NCI-H774 (cell line): ENCODE measurements around the gene PRKCB.
"Not testable (repeated sequence)": the region's sequence is repeated elsewhere in the genome, so short reads cannot be mapped to it uniquely, and the experiment has no call there.

Experiments used
- DNase-seq: peaks from one replicate; lab custom pipeline; 2025; lab: John Stamatoyannopoulos, UW

The PRKCB gene

DNA sequence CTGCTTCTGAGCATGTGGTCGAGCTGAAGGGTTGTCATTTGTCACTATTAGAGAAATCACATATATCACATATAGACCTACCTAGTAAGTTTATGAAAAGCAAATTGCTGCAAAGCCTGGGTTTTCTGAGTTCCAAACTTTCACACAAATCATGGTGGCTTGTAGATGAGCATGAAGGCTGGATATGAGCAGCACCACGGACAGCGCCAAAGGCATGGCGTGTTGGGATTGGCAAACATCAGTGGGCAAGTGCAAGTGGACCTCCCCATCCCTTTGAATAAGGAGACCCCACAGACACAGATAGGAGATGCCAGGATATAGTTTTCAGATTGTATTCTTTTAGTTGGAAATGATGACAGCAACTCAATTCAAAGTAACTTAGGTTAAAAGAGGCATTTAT, 342.7 kb downstream of the PRKCB start:
- no peak for DNase-seq

DNA sequence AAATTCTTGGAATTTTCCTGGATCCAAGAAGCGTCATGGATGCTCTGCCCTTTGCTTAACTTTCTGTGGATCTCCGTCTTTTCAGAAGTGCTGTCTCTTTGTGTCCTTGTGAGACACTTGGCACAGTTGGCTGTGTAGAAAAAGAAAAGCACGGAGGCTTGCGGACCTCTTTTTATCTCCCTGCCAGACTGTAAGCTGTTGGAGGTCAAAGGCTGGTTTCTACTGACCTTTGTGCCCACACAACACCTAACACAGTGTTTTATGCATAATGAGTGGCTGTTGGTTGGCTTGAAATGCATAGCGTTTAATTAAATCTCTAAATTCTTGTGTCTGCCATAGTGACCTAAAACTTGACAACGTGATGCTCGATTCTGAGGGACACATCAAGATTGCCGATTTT, 344.7 kb downstream of the PRKCB start:
- DNase-seq, result no peak

DNA sequence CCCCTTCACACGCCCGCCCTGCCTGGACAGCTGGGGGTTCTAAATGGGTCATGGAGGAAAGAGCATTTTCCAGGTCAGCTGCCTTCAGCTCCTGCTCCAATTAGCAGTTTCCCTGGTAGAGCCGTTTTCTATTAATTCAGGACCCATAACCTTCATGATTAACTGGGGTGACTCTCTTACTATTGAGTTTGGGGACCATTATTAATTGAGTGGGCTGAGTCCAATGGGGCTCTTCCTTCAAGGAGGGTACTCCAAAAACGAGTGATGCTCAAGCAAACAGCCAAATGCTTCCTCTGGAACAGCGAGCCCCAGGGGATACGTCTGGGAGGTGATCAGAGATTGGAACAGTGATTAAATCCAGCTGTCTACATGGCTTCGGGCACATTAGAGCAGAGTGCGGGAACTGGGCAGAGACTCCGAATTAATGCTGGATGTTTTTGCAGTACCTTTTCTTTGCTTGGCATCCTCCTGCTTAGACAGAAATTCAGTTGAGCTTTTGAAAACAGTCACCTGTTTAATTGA, 352.3 kb downstream of the PRKCB start:
- DNase-seq, result no peak

DNA sequence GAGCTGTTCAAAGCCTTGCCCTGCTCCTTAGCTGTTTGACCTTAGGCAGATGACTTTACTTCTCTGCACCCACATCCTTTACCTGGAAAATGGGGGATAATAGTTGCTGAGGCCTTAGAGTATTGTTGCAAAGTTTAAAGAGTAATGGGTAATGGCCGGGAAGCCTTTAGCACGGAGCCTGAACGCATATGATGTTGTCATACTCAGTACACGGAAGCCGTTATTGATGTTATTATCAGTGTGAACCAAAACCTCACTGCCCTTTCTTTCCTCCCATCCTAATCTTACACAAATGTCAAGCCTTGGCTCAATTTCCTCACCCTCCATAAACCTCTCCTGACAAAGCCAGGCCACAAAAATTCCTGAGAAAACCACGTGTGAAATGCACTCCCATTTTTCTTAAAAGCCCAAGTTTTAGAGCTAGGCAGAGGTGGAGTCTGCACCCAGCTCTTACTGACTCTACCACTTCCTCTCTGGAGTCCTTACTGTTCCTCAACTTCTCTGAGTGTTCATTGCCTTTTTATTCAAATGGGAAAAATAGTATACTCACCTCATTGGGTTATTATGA, 353.1 kb downstream of the PRKCB start:
- DNase-seq, result no peak

DNA sequence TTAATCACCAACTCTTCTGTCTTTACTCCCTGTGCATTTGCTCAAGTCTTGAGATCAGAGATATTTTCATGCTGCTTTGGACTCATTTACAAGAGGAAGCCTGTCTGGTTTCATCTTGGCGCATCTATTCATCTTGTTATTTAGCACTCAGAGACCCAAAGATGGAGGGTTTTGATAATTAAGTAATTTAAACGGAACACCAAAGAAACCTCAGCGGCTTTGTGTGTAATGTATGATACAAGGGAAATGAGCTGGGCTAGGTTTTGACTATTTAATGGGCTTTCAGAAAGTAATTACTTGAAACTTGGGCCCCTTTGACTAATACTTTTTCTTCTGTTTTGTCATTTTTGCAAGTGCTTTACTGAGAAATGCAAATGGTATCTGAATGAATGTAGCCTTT, 354.2 kb downstream of the PRKCB start:
- DNase-seq, result no peak

DNA sequence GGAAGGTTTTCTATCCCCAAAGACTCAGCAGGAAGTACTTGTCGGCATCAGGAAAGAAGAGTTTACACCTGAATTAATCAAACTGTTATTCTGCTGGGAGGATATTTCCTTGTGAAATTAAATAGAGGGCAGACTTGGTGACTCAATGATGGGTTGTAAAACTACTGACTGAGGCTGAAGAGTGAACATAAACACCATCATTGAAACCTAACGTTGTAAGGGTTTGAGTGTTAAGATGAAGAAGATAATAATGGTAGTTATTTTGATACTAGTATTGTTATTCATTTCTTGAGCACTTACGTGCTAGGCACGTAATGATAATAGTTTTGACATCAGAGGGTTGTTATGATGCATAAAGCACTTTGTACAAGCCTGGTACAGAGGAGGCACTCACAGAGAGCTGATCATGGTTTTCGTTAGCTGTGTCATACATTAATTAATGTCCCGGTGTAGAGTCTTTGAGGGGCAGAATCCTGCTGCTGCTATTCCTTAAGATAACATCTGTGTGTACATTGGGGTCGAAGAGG, 356.2 kb downstream of the PRKCB start:
- DNase-seq, result no peak

DNA sequence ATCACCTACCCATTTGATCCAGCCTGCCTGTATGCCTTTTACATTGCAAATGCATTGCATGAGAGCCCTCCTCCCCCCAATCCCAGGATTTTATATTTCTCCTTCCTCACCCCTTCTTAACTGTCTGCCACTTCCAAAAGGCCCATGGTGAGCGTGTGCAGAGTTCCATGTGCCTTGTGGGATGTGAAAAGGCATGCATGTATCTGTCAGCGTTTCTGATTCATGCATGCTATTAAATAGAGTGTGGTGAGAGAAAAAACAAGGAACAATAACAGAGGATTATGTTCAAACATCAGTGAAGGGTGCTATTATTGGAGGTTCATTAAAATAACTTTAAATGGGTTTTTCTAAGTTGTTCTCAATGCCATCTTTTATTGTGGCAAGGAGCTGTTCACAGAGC, 359.4 kb downstream of the PRKCB start:
- no peak for DNase-seq

DNA sequence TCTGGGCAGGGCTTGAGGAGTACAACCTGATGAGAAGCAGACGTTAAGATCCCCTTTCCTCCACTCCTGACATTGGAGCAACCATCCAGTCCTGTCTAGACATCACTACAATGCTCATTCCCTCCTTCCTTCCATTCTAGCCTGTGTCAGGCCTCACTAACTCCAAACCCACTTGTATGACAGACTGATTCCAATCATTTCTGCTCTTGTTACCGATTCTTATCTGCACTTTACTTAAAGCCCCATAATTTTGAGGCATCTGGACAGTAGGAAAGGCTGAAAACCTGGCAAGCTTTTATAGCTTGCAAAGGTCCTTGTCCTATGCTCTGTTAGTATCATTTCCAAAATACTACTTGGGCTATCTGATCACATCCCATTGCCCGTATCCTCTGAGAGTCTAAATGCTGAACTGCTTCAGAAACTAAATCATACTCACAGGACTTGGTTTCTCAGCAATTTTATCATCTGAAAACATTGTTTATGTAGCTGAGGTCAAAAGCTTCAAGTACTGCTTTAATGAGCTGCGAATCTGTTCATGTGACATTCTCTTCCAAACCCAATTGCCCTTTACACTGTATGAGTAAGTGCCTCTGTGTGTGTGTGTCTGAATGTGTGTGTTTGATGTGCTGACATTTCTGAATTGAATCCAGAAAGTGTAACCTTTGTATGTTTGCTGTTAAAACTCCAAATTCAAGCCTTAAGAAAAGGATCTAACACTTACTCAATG, 363.2 kb downstream of the PRKCB start:
- DNase-seq, result no peak

DNA sequence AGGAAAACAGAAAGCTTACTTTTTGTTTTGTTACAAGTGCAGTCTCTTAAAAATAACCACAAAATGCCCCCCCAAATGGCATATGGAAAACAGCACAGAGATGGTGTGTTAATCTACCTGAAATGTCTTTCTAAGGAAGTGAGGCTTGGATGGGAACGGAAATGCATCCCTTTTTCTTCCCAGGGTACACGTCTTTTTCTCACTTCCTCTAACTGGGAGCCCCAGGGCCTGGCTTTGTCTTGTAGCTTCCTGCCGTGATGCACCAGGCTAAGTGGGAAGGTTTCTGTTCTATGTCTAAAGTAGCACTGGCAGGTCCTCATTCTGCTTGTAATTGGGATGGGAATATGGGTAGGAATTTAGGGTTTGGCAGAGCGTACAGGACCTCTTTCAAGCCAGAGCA, 367.9 kb downstream of the PRKCB start:
- DNase-seq, result no peak

DNA sequence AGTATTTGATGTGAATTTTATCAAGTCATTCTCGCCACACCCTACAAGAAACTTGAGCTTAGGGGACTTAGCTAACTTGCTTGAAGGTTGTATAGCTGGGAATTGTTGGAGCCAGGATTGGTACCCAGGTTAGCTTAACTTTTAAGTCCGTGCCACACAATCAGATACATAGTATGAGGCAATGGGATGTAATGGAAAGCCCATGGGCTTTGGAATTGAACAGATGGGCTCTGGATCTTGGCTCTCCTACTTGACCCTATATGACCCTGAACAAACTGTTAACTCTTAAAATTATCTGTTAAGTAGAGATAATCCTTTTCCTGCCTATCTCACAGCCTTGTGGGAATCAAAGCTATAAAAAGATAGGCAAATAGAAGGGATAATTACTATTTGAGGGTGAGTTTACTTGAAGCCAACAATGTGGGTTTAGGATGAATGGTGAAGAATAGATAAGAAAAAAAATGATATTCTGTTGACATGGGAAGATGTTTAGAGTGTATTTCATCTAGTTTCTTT, 368.4 kb downstream of the PRKCB start:
- no peak for DNase-seq

DNA sequence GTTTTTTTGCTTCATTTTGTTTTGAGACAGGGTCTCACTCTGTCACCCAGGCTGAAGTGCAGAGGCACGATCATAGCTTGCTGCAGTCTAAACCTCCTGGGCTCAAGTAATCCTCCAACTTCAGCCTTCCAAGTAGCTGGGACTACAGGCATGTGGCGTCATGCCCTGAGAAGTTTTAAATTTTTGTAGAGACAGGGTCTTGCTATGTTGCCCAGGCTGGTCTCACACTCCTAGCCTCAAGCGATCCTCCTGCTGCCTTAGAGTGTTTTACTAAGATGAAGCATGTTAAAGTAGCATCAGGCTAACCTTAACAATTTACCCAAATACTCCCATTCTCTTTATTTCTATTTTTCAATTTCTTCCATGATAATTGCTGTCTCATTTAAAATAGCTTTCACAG, 371.1 kb downstream of the PRKCB start:
- no peak for DNase-seq

DNA sequence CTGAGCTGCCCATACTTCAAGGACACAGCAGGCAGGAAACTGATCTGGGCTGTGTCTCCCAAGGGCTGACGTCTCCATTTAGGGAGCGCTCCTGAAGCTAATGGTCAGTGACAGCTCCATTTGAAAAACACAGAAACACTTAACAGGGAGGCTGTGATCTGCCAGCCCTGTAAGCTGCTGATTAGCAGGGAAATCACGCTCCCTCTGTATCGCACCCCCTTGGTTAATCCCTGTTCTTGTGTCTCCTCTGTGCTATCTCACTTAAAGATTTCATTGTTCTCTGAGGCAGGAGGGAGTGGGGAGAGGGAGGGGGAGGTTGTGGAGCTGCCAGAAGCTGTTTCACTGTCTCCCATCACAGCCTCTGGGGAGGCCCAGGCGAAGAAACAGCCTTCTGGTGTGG, 372.9 kb downstream of the PRKCB start:
- no peak for DNase-seq

DNA sequence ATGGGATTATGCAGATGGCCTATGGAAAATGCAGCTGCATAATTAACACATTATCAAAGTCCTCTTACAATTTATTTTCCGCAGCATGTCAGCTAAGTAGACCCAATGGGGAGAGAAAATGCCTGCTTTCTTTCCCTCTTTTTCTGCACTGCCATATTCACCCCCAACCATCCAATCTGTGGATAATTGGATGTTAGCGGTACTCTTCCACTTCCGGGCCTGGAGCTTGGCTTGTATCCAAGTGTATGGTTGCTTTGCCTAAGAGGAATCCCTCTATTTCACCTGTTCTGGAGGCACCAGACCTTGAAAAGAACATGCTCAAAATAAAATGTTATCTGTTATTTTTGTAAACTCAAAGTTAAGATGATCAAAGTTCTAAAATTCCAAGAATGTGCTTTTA, 379.2 kb downstream of the PRKCB start:
- no peak for DNase-seq

DNA sequence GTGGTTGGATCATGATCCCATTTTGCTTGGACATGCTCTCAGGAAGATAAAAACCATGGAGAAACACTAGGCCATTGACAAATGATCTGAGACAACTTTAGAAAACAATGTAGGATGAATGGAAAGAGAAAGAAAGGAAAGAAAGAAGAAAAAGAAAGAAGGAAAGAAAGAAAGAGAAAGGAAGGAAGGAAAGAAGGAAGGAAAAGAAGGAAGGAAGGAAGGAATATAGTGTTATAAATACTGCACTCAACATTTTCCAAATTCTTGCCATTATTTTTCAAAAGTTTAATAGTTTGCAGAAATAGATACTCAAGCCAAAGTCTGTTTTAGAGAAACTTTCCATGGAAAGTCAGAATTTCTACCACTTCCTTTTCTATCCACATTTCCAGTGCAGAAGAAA, 381.2 kb downstream of the PRKCB start:
- no peak for DNase-seq

DNA sequence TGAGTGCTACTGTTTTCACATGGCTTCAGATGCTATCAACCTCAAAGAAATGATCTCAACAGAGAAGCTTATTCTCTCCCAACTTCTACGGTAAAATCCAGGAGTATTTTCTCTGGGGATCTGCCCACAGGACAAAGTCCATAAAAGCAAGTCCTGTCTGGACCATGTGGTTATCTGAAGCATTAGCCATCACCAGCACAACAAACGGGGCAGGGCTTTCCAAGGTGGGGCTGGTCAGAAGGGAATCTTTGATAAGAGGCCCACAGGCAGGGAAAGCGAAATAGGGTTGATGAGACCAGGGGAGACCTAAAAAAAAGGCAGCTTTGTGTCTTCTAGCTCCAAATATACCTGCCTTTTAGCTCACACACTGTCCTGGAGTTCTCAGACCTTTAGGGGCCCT, 381.7 kb downstream of the PRKCB start:
- DNase-seq, result no peak

DNA sequence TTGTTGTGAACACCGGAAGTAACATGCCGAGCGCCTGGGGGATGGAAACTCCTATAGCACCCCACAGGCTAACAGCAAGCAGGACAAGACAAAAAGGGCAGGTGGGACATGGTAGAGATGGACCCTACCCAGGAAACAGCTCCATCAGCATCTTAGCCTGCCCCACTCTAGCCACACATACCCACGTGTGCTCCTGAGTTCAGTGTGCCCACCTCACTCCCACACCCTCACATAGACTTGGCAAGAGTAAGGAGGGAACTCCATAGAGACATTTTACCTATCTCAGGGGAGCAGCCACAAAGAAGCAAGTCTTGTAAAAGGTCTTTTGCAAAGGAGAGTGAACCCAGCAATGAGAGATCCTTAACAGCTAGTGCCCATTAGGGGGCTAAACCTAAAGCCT, 382.5 kb downstream of the PRKCB start:
- DNase-seq, result no peak

DNA sequence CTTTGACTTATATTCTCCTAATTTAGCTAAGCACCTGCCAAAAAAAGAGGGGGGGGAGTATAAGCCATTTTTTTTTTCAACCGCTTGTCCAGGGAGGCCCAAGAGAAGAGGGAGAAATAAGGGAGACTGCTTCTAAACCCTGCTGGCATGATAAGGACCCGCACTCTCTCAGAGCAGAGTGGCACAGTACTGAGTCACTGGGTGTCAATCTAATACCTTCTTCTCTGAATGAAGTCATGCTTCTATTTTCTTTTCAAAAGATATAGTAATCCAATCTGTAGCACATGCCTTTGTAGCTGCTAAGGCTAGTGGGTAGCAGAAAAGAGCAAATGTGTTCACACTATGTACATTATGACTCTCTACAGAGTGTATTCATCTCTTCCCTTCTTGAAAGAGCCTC, 385.4 kb downstream of the PRKCB start:
- no peak for DNase-seq

DNA sequence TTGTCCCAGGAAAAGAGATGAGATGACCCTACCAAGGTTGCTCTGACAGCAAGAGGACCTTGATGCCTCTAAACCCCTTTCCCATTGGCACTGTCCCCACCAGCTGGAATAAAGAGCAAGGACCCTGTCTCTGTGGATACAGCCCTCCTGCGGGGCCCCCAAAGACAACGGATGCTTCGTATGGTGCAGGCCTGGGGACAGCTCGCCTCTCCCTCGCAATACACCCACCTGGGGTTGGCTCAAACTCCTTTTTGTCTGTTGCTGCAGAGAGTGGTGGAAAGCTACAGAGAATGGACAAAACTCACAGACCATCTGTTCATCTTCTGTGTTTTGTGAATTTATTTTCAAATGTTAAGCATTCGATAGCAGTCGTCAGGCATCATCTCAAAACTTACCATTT, 392.7 kb downstream of the PRKCB start:
- no peak for DNase-seq

DNA sequence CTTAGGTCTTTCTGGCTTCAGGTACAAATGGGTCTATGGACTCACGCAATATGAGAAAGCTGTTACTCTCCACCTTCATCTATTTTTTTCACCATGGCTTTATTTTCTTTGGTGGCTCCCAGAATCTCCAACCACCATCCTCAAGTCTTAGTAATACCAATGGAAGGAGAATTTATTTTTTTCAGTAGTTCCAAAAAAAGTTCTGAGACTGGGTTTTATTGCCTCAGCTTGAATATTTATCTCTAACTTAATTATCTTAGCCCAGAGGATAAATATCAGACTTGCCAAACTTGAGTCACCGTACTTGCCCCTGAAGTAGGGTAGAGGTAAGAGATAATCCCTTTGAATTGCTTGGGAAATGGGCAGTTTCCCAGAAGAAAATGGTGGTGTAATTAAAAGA, 397.2 kb downstream of the PRKCB start:
- no peak for DNase-seq

DNA sequence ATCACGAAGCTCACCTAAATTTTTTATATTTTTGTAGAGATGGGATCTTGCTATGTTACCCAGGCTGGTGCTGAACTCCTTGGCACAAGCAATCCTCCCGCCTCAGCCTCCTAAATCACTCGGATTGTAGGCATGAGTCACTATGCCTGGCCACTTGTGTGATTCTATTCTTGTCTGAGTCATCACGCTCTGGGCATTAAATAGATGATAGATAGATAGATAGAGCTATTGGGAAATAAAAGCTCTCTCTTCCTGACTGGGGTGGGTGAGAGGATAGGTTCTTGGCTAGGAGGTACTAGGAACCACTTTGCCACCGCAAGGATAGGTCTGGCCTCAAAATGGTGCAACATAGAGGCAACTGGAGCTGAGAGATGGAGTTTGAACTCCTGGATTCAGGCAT, 399.0 kb downstream of the PRKCB start:
- no peak for DNase-seq

DNA sequence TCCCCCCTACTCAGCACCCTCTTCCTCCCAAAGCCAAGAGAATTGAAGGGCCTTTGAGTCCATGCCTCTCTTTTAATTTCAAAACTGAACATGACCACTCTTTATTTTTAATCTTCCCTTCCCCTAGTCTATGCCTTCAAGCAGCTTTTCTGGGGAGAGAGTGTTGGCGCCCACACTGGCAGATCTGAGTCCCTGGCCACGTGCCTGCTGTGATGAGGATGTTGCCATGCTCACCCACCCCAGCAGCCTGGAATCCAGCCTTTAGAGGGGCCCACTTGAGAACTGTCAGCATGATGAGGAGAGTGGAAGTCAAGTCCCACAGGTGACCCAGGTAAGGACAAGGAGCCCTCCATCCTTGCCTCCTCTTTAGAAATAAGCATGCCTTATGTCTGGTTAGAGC, 400.0 kb downstream of the PRKCB start:
- no peak for DNase-seq

DNA sequence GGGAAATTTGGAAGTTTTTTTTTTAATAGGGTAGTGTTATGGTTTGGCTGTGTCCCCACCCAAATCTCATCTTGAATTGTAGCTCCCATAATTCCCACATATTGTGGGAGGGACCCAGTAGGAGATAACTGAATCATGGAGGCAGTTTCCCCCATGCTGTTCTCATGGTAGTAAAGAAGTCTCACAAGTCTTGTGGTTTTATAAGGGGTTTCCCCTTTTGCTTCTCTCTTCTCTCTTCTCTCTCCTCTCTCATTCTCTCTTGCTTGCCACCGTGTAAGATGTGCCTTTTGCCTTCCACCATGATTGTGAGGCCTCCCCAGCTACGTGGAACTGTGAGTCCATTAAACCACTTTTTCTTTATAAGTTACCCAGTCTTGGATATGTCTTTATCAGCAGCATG, 403.1 kb downstream of the PRKCB start:
- not testable (repeated sequence) for DNase-seq

DNA sequence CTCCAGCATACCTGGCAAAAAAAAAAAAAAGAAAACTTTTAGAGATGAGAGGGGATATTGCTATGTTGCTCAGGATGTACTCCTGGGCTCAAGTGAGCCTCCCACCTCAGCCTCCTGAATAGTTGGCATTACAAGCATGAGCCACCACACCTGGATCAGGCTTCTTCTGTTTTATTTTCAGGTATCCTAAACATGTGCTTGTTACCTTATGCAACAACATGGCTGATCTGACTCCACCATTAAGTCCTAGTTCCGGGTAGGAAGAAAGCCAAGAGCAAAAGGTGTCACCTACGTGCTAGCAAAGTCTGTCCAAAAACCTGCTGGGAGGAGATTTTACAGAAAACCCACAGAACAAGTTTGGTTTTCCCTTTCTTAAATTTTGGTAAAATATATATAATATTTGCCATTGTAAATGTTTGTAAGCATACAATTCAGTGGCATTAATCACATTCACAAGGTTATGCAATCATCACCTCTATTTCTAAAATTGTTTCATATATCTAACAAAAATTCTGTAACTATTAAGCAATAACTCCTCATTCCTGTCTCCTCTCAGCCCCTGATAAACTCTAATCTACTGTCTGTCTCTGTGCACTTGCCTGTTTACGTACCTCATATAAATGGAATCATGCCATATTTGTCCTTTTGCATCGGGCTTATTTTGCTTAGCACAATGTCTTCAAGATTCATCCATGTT, 411.3 kb downstream of the PRKCB start:
- DNase-seq, result no peak
